Measurements from ENCODE around the gene ZNF350.

DNA sequence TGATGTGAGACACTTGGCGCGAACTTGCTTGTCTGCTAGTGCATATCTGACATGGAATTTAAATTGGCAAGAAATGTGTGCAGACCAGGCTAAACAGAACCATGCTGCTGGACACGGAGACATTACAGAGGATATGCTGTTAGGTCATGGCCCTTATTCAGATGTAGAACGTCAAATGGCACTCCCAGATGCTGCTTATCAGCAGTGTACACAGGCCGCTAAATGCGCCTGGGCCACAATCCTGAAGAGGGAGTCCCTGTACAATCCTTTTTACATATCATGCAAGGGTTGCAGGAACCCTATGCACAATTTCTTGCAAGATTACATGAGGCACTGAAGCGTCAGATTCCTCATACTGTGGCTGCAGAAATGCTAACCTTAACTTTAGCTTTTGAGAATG, 9.3 kb downstream of the ZNF350 start:
- TF ChIP-seq, protein P1, sequence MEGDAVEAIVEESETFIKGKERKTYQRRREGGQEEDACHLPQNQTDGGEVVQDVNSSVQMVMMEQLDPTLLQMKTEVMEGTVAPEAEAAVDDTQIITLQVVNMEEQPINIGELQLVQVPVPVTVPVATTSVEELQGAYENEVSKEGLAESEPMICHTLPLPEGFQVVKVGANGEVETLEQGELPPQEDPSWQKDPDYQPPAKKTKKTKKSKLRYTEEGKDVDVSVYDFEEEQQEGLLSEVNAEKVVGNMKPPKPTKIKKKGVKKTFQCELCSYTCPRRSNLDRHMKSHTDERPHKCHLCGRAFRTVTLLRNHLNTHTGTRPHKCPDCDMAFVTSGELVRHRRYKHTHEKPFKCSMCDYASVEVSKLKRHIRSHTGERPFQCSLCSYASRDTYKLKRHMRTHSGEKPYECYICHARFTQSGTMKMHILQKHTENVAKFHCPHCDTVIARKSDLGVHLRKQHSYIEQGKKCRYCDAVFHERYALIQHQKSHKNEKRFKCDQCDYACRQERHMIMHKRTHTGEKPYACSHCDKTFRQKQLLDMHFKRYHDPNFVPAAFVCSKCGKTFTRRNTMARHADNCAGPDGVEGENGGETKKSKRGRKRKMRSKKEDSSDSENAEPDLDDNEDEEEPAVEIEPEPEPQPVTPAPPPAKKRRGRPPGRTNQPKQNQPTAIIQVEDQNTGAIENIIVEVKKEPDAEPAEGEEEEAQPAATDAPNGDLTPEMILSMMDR (IDR thresholded peaks at IDR 0.05), result no peak
- TF ChIP-seq POLR2A (IDR thresholded peaks at IDR 0.05), result no peak
